Endothelial cell of umbilical vein (primary cell): ENCODE results near the gene SUSD2.

Source experiments
- CTCF ChIP-seq, 2 donors: IDR thresholded peaks; 1 replicate in 1 of 2; 2 replicates in 1 of 2; pipeline ENCODE4 v1.5.1; 2011; ENCODE audit warnings: low read length in 2 of 2, mild to moderate bottlenecking in 2 of 2, moderate library complexity in 2 of 2, control low read depth in 1 of 2, inconsistent platforms in 1 of 2, low read depth in 1 of 2; ENCODE audit not compliant: insufficient read depth in 1 of 2; ENCODE audit errors: extremely low read depth in 1 of 2
- MAX ChIP-seq: IDR thresholded peaks from 2 replicates; pipeline ENCODE4 v1.6.1; 2011; ENCODE audit not compliant: insufficient read depth, insufficient read length
- MYC ChIP-seq: IDR thresholded peaks from one replicate; pipeline ENCODE4 v1.6.1; 2011; ENCODE audit warnings: mild to moderate bottlenecking, low read depth, low read length
- POLR2A ChIP-seq: IDR thresholded peaks from 2 replicates; pipeline ENCODE4 v1.6.1; 2012; ENCODE audit warnings: low read depth, mild to moderate bottlenecking, control low read depth, low read length

- TF ChIP-seq CTCF (IDR thresholded peaks at IDR 0.05; ENCODE audit: extremely low read depth in 1 of 2, insufficient read depth in 1 of 2, low read depth in 1 of 2, low read length in 2 of 2) (no peak), POLR2A (no peak), MYC (no peak), MAX (no peak)
Measured at GRCh38 chr22:24190159-24190540, 8.9 kb downstream of the SUSD2 start.
